HG03196 (cell line): ENCODE data around the gene NCK2.
A peak's percentile ranks its signal among the peaks of the same experiment; 100 is the strongest.

Experiments used
- ATAC-seq: cut with Tn5 transposase; IDR thresholded peaks from one replicate; pipeline ENCODE4 v1.9.1; 2021; ENCODE audit not compliant: unreplicated experiment

The NCK2 gene

DNA sequence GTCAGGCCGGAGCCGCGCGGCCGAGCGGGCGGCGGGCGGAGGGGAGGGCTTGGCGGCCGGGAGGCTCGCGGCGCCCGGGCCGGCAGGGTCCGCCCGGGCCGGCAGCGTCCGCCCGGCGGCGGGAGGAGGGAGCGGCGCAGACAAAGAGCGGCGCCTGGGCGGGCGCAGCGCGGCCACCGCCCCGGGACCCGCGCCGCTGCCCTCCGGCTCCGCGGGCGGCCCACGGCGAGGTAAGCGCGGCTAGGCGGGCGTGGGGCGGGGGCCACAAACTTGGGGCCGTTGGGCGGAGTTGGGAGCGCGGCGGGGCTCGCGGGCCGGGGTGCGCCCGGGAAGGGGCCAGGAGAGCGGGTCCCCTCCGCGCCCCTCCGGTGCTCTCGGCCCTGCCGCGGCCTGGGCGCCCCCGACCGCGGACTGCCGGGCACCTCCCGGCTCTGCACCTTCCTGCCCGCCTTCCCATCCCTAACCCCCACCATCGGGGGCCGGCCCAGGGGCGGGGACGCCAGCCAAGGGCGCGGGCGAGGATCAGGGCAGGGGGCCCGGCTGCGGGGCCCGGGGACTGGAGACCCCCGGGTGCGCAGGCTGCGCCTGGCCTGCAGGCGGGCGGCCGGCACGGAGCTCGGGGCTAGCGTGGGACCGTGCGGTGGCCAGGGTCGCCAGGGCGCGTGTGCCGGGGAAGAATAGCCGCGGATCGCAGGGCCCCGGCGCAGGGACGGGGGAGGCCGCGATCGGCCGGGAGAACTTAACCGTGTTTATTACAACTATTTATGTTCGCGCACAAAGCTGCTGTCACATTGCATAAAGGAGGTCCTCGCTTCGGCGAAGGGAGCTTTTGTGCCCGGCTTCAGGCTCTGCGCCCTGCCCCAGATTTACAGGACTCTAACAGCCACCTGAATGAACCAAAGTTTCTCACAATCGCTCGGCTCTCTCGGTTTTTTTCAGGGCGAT is at the start of gene NCK2:
NCK2 (plus strand) TSS at position 4 of the 945 bp plus-strand sequence. CDS start 110,152 bp downstream, outside the sequence.
- ATAC-seq: peak; percentile 9

DNA sequence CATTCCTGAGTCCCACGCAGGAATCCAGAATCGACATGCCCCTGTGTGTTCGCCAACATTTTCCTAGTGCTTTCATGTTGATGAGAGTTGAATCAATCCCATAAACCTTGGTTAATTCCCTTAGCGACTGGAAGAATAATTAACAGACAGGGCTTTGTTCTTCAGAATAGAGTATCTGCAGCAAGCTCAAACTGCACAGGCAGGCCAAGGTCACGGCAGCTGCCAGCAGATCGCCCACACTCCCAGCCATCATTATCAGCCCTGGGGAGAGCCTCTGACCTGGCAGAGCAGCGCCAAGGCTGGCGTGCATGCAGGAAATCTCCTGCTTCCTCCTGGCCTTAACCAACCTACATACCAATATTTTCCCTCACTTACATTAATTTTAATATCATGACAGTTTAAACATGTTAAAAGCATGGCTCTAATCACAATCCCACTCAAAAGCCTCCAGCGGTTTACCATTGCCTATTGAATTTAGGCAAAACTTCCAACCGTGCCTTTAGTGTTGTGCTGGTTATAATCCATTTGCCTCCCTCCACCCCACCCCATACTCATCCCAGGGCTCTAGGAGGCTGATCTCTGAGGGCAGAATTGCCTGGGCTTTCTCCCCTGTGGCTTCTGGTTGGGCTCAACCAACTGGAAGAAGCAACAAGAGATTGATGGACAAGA is 46.8 kb upstream of the NCK2 start:
- no peak for ATAC-seq

DNA sequence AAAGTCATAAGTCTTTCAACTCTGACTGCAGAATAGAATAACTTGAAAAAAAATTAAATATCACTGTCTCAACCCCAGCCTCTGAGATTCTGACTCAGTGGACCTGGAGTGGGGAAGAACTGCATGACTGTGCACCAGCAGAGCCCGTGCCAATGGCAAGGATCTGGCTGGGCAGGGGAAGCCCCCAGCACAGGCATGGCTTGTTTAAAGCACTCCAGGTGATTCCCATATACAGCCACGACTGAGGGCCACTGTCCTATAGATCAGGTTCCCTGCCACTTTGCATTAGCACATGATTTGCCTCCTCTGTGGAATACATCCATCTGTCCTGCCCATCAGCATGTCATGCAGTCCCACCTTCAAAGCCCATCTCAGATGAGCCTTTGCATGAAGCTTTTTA is 45.9 kb upstream of the NCK2 start:
- no peak for ATAC-seq

DNA sequence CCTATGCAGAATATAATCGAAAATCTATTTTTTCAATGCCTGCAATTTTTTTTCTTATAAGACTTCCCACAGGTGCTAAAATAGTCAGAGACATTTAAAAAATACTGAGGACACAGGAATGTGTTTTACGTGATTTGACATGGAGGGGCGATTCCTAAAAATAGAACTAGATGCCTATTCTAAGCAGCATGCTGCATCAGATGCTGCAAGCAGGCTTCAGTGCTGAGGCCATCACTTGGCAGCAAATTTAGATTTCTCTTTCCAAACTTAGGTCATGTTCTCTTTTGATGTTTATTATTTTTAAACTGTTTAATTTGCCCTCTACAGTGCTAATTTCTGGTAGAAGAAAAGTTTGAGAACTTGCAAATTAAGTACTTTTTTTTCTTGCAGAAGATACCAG is 43.7 kb upstream of the NCK2 start:
- no peak for ATAC-seq

DNA sequence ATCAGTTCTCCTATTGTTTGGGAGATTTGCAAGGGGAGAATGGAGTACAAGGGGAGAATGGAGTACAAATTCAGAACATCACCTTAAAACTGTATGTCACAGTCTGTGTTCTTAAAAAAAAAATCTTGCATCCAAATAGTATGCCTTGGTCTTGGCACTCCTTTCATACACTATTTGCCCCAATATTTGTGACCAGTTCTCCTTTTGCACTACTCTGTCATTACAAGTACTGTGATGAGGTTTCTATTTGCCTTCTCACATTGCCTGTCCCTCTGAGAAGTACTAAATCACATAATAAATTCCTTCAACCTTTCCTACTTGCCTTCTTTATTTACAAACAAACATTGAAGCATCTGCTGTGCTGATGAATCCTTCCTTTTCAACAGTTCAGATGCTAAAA is 36.0 kb upstream of the NCK2 start:
- ATAC-seq: no peak

DNA sequence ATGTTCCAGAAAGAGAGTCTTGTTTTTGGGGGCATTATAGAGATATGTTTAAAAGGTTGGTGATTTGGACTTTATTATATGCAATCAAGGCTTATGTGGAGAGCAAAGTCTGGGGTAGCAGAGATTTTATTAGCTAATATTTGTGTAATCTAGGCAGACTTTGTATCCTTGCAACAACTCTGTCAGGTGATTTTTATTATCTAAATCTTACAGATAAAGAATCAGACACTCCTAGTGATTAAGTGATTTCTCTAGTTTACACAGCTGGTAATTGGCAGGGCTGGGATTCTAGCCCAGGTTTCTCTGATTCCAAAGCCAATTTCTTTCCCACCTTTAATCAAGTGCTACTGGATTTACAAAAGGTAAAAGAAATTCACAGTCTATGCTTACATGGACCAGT is 33.3 kb upstream of the NCK2 start:
- no peak for ATAC-seq

DNA sequence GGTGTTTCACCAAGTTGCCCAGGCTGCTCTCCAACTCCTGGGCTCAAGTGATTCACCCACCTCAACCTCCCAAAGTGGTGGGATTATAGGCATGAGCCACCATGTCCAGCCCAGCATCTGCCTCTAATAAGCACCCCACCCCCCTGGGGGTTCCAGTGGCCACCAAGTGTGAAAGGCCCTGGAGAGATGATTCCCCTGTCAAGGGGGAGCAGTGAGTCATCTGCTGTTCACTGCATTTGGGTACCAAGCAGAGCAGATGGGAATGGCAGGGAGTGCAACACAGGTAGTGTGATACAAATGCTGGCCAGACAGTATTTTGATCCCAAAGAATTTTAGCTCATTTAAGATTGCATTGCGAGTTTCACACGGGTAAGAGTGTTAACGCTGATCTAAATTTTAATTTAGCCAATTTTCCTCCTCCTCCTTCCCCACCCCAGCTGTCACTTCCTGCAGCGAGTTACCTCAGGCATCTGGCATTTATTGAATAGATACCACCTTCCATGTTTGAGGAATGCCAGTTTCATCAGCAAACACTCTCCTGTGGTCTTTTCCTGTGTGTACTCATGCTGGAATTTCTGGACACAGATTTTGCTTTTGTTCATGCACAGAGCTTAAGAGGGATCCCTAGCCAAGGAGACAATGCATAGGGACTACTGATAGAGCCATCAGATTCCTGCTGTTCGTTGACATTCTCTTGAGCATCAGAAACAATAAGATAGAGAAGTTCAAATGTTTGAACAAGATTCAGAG is 32.4 kb upstream of the NCK2 start:
- no peak for ATAC-seq

DNA sequence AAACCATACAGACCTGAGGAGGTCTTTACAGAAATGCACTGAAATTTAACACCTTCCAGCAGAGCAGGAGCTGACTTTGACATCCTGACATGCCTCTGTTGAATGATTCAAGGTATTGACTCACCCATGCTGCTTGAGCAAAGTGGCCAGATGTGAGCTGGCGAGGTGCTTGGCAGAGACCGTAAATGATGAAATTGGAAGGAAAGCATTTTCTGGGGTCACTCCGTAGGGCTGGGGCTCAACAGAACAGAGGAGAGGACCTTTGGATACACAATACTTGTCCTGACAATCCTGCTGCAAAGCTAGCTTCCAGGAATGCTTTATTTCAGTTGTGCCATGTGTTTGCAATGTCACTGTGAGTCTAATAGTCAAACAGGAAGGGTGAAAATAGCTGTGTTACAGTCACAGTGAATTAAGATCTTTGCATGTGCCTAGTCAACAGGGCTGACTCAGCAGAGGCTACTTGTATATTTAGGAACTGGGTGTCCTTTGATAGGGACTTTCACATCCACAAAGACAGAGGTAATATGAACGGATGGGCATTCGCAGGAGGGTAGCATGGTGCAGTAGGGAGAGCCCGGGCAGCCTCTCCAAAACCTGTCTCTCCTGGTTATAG is 31.6 kb upstream of the NCK2 start:
- ATAC-seq: no peak

DNA sequence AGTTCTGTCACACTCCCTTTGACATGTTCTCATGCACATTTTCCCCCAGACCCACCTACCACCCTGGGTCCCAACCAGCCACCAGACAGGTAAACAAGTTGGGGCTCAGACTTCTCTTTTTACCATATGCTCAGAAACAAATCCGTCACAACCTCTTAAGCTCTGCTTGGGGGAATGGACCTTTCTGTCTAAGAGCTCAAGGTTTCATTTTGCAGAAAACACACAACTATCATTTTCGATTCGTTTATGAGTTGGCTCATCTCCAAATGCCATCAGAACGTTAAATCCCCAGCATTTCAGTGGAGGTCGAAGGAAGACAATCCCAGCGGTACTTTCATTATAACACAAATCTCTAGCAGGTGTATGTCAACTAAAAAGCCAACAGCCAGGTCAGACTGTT is 30.6 kb upstream of the NCK2 start:
- ATAC-seq: no peak

DNA sequence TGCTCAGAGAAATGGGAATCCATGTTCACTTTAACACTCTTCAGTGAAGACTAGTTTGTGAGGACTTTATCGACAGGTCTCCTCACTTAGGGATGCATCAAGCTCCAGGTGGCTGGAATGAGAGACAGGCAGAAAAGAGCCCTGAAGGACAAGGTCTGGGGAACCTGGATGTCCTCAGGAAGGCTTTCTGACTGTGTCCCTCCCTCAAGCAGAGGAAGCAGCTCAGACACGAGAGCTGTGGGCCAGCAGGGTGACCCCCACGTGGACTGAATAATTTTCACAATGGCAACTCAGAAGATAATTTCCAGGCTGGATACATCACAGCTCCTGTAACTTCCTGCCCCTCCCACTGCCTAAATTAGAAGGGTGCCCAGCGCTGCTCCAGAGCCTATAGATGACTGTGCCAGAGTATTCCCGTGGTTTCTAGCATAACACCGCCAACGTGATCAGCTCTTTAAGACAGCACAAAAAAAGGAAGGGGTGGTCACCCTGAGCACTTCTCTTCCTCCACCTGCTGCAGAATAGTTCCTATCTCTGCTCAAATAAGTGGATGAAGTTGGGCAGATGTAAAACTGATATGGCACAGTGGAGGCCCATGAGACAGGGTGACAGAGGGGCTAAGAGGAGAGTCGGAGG is 25.7 kb upstream of the NCK2 start:
- ATAC-seq: no peak

DNA sequence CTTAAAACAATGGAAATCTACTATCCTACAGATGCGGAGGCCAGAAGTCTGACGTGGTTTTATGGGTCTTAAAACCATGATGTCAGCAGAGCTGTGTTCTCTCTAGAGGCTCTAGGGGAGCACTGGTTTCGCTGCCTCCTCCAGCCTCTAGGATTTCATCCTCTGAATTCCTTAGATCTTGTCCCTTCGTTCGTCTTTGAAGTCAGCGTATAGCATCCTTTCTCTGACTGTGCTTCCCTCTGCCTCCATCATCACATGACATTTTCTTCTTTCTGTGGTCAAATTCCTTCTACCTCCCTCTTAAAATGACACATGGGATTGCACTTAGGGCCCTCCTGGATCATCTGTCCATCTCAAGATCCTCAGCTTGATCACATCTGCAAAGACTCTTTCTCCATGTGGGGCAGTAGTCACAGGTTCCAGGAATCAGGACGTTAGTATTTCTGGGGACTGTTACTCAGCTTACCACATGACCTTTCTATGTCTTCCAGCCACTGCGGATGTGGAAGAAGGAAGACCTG is 22.7 kb upstream of the NCK2 start:
- ATAC-seq: no peak

DNA sequence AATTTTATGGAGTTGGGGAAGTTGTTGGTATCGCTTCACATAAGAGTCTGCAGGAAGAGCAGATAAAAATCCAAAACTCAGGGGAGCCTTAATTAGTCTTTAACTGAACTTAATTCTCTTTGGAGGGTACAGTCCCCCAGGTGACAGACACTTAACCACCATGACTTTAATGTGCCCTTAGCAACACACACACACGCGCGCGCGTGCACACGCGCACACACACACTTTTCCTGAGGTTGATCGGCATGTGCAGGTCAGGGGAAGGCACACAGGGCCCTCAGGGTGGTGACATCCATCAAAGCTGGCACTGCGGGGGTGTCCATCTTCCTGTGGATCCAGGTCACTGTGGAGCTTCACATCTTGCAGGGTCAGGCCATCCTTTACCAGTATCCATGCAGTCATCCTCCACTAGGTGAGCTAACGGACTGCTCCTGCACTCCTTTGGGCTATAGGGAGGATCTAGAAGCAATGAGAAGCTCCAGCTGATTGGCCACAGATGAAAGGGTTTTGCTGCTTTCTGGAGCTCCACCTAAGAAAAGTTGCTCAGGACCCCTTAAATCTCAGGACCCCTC is 21.9 kb upstream of the NCK2 start:
- ATAC-seq: no peak

DNA sequence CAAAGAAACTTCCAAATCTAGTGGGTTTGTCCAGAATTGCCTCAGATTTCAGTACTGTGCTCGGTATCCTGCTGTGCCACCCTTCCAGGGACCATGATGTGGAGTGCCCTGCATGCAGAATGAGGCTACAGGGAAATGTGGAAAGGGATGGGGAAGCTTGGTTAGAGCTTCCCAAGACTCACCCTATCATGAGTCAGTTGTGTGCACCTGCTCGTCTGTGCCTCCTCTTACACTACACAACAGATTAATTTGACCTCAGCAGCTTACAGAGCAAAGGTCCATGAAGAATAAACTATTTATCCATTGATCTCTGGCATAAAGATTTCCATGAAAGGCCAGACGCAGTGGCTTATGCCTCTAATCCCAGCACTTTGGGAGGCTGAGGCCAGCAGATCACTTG is 21.3 kb upstream of the NCK2 start:
- ATAC-seq: no peak

DNA sequence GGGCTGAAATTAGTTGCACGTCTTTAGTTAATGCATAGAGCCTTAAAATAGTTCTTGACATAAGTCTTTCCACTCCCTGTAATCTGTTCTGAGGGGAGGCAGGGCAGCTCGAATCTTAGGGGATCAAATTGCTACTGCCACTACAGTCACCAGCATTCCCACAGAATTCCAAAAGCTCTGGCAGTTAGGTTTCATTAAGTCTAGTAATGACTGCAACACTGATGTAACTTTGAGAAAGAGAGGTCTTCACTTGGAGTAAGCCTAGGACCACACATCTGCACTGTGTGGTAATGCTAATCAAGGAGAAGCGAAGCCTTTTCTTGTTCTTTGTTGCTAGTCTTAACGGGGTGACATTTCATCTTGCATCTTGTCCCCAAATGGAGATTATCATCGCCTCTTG is 19.3 kb upstream of the NCK2 start:
- no peak for ATAC-seq

DNA sequence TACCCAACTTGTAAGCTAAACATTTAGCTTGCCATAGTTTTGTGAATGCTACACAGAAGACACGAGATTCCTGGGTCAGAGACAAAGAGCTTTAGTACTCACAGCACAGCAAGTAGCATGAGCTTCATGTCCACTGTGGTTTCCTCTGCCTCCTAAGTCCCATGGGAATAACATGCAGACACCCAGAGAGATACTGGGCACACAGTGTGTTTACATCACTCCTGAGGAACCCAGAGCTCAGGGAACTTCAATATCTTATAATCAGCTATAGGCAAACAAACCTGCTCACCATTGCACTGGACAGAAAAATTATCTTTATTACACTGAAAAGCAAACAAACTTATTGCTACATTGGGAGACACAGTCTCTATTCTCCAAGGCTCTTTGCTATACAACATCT is 14.5 kb upstream of the NCK2 start:
- ATAC-seq: no peak

DNA sequence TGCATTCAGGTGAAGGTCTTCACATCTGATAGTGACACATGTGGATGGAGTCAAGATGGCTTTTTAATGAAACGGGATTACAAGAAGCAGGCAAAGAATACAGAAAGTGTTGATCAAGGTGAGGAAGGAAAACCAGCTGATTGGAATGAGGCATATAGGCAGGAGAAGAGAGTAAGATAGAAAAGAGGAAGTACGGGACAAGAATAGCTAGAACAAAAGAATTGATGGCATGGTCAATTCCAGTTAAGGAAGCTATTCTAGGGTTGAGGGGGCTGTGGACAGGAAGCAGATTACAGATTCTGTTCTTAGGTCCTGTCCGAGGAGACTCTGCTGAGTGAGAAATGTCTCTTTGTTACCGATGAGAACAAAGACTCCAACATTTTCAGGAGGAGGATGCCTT is 13.2 kb upstream of the NCK2 start:
- no peak for ATAC-seq

DNA sequence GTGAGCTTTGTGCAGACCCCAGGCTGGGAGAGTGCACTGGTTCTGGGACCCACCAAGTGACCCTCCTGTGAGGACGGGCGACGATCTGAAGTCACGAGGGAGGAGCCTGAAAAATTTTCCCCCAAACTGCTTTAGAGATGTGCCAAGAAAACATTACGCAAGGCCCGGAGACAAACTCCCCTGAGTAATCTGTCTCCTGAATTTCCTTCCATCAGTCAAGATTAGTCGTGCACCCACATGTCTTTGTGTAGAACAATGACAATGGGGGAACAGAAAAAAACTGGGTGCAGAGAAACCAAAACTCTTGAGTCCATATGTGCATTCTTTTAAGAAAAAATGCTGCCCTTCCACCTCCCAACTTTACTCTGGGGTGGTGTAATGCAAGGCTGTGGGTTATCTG is 12.6 kb upstream of the NCK2 start:
- ATAC-seq: no peak

DNA sequence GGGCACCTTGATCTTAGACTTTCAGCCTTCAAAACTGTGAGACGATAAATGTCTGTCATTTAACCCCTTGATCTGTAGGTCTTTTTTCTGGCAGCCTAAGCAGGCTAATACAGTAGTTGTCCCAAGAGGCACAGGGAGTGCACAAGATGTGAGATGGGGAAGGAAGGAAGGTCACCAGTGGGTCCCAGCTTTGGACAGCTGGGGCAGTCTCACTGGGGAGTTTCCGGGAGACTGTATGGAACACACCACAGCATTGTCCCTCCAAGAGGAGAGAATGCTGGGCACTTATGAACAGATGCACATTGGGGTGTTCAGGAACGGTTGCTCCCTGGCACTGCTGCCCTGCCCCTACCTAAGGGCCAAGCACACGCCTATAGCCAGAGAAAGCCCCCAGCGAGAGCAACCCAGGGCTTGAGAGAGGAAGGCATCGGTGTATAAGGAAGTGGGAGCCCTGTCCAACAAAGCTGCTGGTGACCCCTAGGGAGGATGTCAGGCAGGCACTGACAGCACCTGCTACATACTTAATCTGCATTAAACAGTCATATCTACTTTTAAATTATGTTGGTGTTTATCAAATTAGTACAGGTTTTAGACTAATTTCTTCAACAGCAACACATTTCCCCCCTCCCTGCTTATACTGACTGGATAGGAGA is 11.6 kb upstream of the NCK2 start:
- no peak for ATAC-seq

DNA sequence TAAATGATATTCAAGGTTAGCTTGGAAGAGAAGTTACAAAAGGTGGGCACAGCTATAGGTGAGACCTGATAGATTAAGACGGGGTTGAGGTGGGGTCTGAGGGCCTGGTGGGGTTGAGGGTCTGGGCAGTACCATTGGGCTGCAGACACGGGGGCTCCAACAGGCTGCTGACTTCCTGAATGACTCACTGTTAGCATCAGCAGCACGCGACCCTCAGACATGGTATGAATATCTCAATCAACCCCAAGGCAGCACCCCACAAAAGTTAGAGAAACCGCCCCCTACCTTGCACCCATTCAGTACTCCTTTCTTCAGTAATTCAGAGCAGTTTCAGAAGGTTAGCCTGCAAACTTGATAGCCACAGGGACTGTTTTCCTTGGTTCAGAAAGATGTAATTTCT is 10.8 kb upstream of the NCK2 start:
- ATAC-seq: no peak
